Measurements from ENCODE around the gene C8G. TPM values are rescaled to one million over a fixed set of nuclear protein-coding genes. Genes with fewer than 3 reads are reported as not detected.

C8G gene
- polyA plus RNA-seq, 3 donors: 0.83 to 1.3 (median 1.2) TPM

DNA sequence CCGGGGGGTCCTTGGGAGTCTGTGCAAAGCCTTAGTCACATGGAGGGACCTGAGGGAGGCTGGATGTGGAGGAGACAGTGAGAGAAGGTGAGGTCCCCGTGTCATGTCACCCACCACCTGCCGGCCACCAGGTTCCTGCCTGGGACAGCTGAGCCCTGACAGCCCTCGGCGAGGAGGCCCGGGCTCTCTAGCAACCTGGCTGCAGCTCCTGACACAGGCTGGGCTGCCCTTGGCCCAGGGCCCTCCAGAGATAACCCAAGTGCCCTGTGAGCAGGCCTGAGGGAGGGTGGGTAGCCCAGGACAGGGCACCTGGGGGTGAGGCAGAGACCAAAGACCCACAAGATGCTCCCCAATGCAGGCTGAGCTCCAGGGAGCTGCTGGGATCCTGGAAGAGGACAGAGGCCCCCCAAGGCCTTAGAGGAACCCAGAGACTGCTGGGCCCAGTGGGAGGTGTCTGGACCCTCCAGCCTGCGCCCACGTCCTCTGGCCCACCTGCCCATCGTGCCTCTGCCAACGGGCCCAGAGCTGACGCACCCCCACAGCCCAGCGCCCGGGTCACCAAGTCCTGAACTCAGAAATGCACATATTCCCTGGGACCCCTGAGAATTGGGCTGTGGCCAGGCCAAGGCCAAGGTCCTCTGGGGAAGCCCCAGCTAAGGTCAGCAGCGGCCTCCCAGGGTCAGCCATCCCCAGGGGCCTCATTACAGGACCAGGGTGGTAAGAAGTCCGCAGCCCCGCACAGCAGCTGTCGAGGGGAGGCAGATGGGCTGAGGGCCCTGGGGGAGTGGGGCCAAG lies 23.5 kb downstream of the C8G start:
- DNase-seq: no peak

GRCh38 chr9:136969150-136969549 lies 24.1 kb downstream of the C8G start:
- no peak for DNase-seq

DNA sequence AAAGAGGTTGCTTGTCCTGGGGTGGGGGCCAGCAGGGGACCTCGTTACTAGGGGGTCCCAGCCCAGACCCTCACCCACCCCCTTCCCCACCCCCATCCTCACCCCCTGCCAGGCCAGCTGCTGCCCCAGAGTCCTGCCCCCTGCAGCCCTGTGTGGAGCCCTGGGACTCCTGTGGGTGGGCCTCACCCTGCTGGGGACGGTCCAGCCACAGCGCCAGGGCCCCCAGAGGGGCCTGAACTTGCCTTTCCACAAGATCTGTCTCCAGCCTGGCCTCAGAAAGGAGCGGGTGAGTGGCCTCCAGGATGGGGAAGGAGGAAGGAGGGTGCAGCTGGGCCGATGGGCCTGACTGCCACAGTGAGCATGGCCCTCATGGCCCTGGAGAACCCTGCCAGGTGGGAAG lies 24.7 kb downstream of the C8G start:
- DNase-seq: no peak

DNA sequence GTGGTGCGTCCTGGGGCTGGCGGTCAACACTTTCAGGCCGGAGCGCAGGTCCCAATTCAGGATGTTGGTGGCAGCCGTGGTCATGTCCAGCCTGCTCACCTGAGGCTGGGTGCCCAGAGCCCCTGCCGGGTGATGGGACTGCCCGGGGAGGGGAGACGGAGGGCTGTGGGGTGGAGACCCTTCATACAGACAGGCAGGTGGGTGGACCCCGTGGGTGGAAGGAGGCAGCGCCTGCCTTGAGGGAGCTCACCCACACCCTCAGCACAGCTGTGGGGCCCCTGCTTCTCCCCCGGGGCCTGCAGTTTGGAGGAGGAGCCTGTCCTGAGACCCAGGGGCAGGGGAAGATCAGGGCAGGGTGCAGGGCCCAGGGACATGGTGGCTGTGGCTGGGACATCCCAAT lies 25.3 kb downstream of the C8G start:
- DNase-seq: no peak

DNA sequence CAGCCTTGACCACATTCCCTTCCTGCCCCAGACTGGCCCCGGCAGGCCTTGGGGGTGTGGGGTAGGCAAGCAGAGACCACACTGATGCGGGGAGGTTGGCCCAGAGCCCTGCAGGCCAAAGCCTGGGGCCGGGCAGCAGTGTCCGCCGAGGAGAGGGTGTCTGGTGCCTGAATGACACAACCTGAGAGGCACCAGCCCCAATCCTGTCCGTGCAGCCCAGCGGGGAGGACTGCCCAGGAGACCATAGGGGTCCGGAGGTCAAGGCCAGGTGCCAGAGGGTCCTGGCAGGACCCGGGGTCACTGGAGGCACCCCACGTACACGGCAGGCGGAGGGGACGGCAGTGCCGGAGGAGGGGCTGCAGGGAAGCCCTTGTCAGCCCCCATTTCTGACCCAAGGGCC lies 26.7 kb downstream of the C8G start:
- DNase-seq: no peak

- no peak for DNase-seq
These were observed 27.3 kb downstream of the C8G start for GRCh38 chr9:136972335-136972734.

DNA sequence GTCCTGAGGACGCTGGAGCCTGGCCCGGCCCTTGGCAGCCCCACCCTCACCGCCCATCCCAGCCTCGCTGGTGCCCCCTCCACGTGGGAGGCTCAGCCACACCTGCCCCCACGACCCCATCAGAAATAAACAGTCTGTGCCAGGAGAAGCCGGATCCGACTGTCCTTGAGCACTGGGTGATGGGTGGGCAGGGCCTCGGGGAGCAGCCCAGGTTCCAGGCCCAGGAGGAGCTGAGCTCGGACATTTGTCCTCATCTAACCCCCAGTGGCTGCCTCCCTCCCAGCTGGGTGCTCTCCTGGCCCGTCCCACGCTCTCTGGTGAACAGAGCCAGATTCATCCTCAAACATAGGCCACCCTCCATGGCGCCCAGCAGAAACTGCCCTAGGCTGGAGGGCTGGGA lies 27.7 kb downstream of the C8G start:
- no peak for DNase-seq

- no peak for DNase-seq
These were observed 28.9 kb downstream of the C8G start for GRCh38 chr9:136973618-136974617.

DNA sequence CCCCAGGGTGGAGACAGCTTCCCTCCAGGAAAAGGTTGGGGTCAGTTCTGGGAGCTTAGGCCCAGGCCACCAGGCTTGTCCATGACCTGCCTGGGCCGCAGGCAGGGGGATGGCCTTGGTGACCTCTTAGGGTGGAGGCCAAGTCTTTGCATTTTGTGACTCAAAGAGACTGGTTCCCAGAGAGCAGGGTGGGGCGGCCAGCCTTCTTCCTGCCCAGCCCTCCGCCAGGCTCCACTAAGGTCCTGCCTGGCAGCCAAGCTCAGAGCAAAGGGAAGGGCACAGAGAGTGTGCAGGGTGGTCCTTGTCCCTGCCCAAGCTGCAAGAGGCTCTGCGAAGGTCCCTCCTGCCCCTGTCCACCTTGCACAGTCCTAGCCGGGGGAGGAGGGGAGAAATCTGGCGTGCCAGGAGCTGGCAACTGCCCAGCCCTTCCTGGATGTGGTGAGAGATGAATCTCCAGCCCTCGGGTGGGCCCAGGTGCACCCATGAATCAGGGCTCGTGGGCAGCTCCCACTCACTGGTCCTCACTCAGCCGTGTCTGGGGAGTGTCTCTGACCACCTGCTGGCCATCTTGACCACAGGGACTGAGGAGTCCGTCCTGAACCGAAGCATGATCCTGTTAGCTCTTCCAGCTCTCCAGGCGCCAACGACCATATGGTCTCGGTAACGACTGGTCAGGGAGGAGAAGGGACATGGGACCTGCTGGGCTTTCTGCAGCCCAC lies 29.9 kb downstream of the C8G start:
- DNase-seq: no peak

GRCh38 chr9:136975644-136976043 lies 30.6 kb downstream of the C8G start:
- no peak for DNase-seq

DNA sequence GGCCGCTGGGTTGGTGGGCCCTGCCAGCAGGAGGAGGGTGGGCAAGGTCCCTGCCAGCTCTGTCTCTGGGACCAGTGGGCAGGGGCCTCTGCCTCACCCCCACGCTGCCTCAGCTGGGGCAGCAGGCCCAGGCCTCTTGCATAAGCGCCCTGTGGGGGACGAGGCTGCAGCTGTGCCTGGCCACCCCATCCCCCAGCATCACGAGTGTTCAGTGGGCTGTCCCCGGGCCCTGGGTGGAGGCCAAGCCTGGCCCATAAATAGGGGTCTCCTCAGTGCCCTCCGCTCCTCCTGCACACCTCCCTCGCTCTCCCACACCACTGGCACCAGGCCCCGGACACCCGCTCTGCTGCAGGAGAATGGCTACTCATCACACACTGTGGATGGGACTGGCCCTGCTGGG lies 32.2 kb downstream of the C8G start, which contains the start of gene PTGDS:
TSS of gene PTGDS (plus strand) at position 282 of the 400 bp plus-strand sequence. CDS start at position 357, 75 bp downstream.
- DNase-seq: no peak

GRCh38 chr9:136977649-136978072 lies 32.6 kb downstream of the C8G start:
- DNase-seq: no peak

DNA sequence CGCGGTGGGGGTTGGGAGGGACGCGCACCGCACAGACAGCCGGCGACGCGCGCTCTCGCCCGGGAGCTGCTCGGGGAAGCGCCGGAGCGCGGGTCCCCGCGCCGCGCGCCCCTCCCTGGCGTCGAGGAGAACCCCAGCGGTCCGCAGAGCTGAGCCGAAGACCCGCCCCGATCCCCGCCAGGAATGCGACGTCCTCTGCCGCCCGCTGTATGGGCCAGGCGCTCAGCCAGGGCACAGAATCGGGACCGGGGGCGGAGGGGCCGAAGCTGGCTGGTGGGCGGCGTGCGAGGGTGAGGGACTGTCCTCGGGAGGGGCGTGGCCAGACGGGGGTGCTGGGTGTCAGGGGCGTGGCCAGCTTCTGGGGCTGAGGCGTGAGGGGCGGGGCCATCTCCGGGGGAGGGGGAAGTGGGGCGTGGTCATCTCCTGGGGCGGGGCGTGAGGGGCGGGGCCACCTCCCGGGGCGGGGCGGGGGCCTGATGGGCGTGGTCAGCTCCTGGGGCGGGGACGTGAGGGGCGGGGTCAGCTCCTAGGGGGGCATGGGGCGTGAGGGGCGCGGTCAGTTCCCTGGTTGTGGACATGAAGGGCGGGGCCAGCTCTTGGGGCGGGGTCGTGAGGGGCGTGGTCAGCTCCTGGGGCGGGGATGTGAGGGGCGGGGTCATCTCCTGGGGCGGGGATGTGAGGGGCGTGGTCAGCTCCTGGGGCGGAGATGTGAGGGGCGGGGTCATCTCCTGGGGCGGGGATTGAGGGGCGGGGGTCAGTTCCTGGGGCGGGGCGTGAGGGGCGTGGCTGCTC lies 33.2 kb downstream of the C8G start:
- DNase-seq: peak; percentile 51

GRCh38 chr9:136978865-136979544 lies 34.0 kb downstream of the C8G start:
- no peak for DNase-seq

- DNase-seq: no peak
These were observed 34.9 kb downstream of the C8G start for GRCh38 chr9:136979769-136980587.

GRCh38 chr9:136980669-136981478 lies 35.8 kb downstream of the C8G start:
- DNase-seq: no peak

GRCh38 chr9:136981588-136982231 lies 36.7 kb downstream of the C8G start:
- DNase-seq: no peak
